NCI-H2171 (cell line): ENCODE results near the gene ARID1B.

Source experiments
- DNase-seq: peaks from one replicate; lab custom pipeline; 2025; lab: John Stamatoyannopoulos, UW

The ARID1B gene

DNA sequence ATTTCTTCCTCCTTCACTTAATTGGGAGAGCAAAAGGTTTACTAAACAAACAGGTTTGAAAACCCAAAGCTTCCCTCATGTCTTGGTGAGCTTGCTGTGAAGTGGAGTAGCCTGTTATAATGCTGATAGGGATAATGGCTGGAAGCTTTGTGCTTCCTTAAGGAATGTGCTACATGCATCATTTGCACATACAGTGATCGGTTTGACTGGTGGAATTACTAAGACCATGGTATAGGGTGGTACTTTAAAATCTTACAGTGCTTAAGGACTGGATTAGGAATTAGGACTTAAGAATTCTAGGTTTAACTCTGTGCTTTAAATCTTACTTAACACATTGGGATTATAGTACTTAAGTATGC, 75.7 kb downstream of the ARID1B start:
- DNase-seq: no peak

- DNase-seq: no peak
These were observed 76.6 kb downstream of the ARID1B start for GRCh38 chr6:156853733-156854132.

GRCh38 chr6:156854466-156855161, 77.4 kb downstream of the ARID1B start:
- no peak for DNase-seq

DNA sequence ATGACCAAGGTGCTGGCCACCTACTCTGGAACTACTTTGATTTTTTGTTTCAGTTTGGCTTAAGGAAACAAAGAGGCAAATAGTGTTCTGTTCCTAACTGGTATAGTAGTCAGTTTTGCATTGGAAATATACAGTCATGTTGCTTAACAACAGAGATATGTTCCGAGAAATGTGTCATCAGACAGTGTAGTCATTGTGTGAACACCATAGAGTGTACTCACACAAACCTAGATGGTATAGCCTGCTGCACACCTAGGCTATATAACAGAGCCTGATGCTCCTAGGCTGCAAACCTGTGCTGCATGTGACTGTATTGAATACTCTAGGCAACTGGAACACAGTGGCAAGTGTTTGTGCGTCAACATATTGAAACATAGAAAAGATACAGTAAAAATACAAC, 80.4 kb downstream of the ARID1B start:
- DNase-seq: no peak

- DNase-seq: no peak
These were observed 82.5 kb downstream of the ARID1B start for GRCh38 chr6:156859686-156860085.

DNA sequence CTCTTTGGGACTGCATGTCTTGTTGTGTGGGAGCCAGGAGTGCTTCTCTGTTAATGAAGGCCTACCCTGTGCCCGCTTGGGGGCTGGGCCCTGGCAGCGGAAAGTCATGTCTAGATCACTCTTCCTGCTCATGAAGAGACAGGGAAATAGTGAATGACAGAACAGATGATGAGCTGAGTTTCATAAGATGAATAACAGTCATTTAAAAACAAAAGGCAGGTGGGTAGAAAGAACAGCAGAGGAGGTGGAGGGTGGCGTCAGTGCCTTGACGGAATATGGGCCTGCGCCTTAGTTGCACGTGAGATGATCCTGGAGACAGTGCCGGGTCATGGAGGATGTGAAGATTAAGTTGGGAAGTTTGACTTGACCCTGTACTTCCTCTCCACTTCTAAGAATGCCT, 85.5 kb downstream of the ARID1B start:
- DNase-seq: no peak

- DNase-seq: no peak
These were observed 86.3 kb downstream of the ARID1B start for GRCh38 chr6:156863504-156863903.

DNA sequence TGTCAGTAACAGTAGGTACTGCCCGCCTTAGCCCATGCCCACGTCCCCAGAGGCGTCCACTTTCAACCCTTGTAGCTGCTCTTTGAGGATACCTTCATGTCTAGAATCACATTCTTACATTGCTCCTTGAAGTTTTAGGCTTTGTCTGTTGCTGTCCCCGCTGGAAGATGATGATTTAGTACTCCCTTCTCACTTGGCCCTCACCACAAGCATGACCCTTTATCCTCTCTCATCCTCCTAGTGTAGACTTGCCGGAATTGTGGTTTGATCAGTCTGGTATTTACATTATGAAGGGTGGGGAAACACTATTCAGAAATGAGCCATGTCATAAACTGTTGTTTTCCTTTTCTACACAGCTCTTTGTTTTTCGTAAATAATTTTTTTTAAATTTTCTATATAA, 87.4 kb downstream of the ARID1B start:
- DNase-seq: no peak

- no peak for DNase-seq
These were observed 87.9 kb downstream of the ARID1B start for GRCh38 chr6:156865019-156865629.

DNA sequence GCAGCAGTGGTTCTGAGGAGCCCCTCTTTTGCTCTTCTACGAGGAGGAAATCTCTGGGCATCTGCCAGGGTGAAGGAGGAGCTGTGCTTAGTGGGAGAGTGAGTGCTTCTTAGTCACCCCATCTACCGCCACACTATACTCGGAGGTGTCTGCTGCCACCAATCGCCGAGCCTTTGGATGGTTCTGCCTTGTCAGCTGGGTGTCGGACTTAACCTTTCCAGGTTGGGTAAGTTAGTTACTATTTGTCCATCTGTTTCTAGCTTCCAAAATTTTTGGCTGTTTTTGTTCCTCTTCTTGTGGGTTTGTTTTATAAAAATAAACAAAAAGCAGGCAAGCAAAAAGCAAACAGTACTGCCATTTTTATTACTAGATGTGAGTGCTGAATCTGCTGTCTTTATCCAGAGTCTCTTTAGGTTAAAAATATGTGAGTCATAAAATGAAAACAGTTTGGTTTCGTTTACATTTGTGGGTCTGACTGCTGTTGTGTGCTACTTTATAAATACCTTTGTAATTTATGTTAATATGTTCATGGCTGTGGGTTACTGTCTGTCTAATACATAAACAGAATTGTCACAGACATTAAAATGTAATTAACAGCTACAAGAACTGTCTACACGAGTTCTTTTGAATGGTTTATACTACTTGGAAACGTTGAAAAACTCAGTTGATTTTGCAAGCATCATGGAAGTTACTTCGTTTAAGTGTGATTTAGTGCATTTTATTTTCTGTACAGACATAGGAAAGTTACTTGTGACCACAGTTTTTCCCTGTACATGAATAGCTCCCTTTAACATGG, 89.2 kb downstream of the ARID1B start:
- no peak for DNase-seq

DNA sequence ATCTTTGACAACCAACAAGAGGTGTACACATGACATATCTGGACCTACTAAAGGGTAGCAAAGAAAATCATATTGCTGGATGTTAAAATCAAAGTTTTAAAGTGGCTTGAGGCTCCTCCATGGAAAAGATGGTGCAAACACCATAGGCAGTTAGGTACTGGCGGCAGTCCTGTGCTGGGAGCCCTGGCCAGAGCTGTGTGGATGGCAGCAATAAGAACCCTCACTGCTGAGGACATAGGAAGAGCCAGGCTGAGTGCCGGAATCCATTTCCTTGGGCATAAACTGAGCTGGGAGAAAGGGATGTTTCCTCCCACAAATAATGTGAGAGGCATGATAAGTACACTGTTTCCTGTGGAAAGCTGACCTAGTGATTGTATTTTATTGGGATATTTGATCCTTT, 89.9 kb downstream of the ARID1B start:
- DNase-seq: no peak

DNA sequence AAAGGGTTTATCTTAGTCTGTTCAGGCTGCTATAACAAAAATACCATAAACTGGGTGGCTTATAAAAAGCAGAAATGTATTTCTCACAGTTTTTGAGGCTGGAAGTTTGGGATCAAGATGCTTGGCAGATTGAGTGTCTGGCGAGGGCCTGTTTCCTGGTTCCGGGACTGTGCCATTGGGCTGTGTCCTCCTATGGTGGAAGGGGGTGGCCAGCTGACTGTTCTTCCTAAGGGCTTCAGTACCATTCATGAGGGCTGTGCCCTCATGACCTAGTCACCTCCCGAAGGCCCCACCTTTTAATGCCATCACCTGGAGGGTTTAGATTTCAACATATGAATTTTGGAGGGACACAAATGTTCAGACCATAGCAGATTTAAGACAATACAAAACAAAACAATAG, 91.2 kb downstream of the ARID1B start:
- DNase-seq: no peak

DNA sequence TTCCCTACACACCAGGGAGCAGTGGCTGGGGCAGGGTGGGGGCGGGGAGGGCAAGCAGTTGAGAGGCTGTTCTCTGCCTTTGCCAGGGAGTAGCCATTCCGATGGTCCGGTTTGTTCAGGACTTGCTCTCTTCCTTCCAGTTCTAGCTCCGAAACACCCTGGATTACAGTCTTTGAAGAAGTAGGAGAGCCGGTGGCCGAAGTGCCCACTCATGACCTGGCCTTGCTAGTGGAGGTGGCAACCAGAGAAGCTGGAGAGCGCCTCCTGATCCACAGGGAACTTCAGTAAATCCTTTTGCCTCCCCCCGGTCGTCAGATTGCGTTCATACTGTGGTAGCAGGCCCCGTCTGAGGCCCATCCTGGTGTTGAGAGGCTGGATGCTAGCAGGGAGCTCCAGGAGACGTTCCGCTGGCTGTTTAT, 92.8 kb downstream of the ARID1B start:
- no peak for DNase-seq

DNA sequence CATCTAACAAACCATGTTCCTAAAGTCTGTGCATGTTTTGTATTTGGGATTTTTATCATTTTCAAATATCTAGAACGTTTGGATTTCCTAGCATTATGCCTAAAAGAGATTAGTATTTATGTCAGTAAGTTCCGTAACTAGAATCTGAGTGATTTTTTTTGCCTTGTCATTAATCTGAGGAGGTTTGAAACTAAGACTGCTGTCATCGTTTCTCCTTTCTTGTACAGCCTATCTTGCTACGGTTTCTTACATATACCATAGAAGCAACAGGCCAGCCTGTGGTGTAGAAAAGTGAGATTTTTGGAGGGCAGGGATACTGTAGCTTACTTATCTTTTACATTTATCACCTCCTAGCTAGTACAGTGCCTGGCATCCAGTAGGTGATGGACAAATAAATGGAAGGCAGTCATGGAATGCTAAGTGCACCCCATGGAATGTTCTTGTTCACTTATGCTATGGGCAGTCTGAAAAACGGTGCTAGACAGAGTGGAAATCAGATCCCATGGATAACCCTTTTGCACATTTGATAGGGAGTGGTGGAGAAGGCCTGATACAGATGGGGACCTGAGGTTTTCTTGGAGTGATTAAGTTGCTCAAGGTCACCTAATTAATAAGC, 93.9 kb downstream of the ARID1B start:
- DNase-seq: no peak

DNA sequence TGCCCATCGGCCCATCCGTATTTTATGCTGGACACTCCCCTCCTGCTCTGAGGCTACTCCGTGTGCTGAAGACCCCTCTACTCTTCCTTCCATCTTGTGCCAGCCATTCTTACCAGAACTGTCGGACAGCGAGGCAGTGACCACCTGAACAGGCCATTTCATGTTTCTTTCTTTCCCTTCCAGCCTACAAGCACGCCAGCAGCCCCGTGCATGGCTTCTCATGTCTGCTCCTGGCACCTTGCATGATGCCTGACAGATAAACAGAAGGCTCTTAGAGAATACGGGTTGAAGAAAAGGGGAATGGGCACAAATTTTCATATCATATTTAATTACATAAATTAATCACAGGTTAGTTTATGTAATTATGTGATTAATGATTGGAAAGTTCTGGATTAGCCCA, 95.7 kb downstream of the ARID1B start:
- DNase-seq: no peak

DNA sequence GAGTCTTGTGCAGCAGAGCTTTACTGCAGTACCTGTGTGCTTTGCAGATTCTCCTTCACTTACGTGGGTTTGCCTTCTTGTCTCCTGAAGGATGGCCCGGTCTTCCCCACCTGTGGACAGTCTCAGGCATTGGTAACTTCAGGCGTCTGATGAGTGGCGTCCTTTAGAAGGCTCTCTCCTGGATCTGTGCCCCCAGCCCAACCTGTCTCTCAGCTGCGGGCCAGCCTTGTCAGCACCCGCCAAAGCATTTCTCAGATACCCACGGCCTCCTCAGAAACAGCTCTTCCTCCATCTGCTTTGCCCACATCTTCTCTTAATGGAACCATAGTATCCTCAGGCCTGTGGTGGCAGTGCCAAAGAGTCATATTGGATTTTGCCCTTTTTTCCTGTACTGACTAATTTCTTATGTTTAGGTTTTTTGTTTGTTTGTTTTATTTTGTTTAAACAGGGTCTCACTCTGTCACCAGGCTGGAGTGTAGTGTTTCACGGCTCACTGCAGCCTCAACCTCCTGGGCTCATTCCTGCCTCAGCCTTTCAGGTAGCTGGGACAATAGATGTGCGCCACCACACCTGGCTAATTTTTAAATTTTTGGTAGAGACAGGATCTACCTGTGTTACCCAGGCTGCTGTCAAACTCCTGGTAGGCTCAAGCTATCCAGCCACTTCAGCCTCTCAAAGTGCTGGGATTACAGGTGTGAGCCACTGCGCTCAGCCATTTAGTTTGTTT, 96.6 kb downstream of the ARID1B start:
- no peak for DNase-seq

GRCh38 chr6:156875062-156875461, 97.9 kb downstream of the ARID1B start:
- DNase-seq: no peak

- DNase-seq: no peak
These were observed 99.1 kb downstream of the ARID1B start for GRCh38 chr6:156876302-156876701.

GRCh38 chr6:156877126-156877863, 100.1 kb downstream of the ARID1B start:
- DNase-seq: no peak

GRCh38 chr6:156878681-156879080, 101.5 kb downstream of the ARID1B start:
- no peak for DNase-seq

- no peak for DNase-seq
These were observed 102.0 kb downstream of the ARID1B start for GRCh38 chr6:156879186-156879585.
